Parathyroid adenoma (tissue), 2 donors: Measurements from ENCODE around the gene DUSP16.

ENCODE experiments used
- H2AFZ ChIP-seq: fragments of 300-600 bp; sonication (generic); one replicate; pipeline ENCODE4 v1.7.0; 2017; ENCODE audit warnings: antibody characterized with exemption, mild to moderate bottlenecking
- H3K27ac ChIP-seq: fragments of 300-600 bp; sonication (generic); one replicate; pipeline ENCODE4 v1.7.0; 2017
- H3K27me3 ChIP-seq: fragments of 300-600 bp; sonication (generic); one replicate; pipeline ENCODE4 v1.7.0; 2017; ENCODE audit warnings: low read length; ENCODE audit not compliant: control insufficient read depth, insufficient read depth
- H3K36me3 ChIP-seq: fragments of 300-600 bp; sonication (generic); one replicate; pipeline ENCODE4 v1.7.0; 2017; ENCODE audit warnings: low read length; ENCODE audit not compliant: control insufficient read depth, insufficient read depth
- H3K4me1 ChIP-seq: fragments of 300-600 bp; sonication (generic); one replicate; pipeline ENCODE4 v1.7.0; 2017; ENCODE audit warnings: control low read depth
- H3K4me2 ChIP-seq: fragments of 300-600 bp; sonication (generic); one replicate; pipeline ENCODE4 v1.7.0; 2017; ENCODE audit warnings: low read length
- H3K4me3 ChIP-seq: fragments of 300-600 bp; sonication (generic); one replicate; pipeline ENCODE4 v1.7.0; 2017; ENCODE audit warnings: low read depth, low read length
- H3K79me2 ChIP-seq: fragments of 300-600 bp; sonication (generic); one replicate; pipeline ENCODE4 v1.7.0; 2017; ENCODE audit warnings: control low read depth
- H3K9ac ChIP-seq: fragments of 300-600 bp; sonication (generic); one replicate; pipeline ENCODE4 v1.7.0; 2017; ENCODE audit warnings: mild to moderate bottlenecking
- H3K9me3 ChIP-seq: fragments of 300-600 bp; sonication (generic); one replicate; pipeline ENCODE4 v1.7.0; 2017; ENCODE audit warnings: low read length; ENCODE audit not compliant: control insufficient read depth
- TF ChIP-seq, protein P1 (sequence below): fragments of 300-600 bp; sonication (generic); IDR thresholded peaks from one replicate; pipeline ENCODE4 v1.7.0; 2017; ENCODE audit warnings: antibody characterized with exemption, mild to moderate bottlenecking
- donor health status: primary hyperparathyroidism.

Gene DUSP16

DNA sequence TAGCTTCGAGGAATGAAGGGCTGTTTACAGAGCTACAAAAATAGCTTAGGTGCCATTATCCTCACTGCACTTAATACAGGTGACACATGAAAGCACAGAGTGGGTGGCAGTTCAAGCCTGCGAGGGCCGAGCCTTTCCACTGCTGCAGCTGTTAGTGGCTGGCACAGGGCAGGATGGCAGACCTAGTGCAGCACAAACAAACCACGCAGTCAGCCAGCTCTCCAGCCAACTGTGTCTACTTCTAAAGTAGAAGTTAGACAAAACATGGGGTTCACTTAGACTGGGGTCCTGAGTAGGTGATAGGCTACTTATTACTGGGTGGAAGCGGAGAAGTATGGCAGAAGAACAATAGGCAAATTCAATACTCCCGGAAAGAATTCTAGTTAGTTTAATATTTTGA lies 95.4 kb downstream of the DUSP16 start:
- TF ChIP-seq, protein P1, sequence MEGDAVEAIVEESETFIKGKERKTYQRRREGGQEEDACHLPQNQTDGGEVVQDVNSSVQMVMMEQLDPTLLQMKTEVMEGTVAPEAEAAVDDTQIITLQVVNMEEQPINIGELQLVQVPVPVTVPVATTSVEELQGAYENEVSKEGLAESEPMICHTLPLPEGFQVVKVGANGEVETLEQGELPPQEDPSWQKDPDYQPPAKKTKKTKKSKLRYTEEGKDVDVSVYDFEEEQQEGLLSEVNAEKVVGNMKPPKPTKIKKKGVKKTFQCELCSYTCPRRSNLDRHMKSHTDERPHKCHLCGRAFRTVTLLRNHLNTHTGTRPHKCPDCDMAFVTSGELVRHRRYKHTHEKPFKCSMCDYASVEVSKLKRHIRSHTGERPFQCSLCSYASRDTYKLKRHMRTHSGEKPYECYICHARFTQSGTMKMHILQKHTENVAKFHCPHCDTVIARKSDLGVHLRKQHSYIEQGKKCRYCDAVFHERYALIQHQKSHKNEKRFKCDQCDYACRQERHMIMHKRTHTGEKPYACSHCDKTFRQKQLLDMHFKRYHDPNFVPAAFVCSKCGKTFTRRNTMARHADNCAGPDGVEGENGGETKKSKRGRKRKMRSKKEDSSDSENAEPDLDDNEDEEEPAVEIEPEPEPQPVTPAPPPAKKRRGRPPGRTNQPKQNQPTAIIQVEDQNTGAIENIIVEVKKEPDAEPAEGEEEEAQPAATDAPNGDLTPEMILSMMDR, result no peak
- Histone ChIP-seq H3K79me2 (peaks cover 3% of the 10 kb centered on the region), H3K4me2 (no peak overlapping the region), H3K9me3 (no peaks in the 10 kb centered on the region), H3K4me1 (peaks cover 3% of the 10 kb centered on the region), H3K36me3 (no peaks in the 10 kb centered on the region), H2AFZ (no peak overlapping the region), H3K4me3 (no peak overlapping the region), H3K27me3 (no peaks in the 10 kb centered on the region), H3K9ac (no peak overlapping the region), H3K27ac (no peak overlapping the region)

DNA sequence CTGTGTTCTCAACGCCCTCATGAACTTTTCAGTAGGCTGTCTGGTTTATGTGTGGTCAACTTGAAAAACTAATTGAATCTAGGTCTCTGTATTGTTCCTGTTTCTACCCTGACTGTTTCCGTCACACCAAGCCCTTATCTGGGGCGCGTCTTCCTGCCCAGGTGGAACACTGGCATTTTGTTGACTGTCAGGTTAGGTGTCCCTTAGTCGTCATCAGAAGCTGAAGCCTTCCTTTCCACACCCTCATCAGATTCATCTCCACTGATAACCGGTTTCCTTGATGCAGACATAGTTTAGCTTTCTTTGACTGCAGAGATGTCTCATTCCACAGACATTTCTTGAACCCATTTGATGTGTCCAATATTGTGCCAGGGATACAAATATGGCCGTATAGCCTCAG lies 96.5 kb downstream of the DUSP16 start:
- Histone ChIP-seq H2AFZ (no peak overlapping the region), H3K4me3 (no peak overlapping the region), H3K9me3 (no peaks in the 10 kb centered on the region), H3K79me2 (peaks cover 3% of the 10 kb centered on the region), H3K27ac (peak overlapping the region; percentile 29), H3K4me1 (peaks cover 3% of the 10 kb centered on the region), H3K4me2 (no peak overlapping the region), H3K27me3 (no peaks in the 10 kb centered on the region), H3K36me3 (no peaks in the 10 kb centered on the region), H3K9ac (no peak overlapping the region)
- TF ChIP-seq, protein P1, result no peak

DNA sequence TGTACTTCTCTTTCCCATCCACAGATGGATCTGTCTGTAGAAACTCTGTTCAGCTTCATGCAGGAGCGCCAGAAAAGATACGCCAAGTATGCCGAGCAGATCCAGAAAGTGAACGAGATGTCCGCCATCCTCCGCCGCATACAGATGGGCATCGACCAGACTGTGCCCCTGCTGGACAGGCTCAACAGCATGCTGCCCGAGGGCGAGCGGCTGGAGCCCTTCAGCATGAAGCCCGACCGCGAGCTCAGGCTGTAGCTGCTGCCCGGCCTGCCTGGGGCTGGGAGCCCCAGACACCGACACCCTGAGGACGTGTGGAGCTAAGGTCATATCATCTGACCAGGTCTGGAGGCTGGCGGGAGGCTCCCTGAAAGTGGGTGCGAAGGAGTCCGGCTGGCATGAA lies 97.1 kb downstream of the DUSP16 start:
- no peak overlapping the region for H3K4me3 ChIP-seq
- H3K9ac ChIP-seq, result no peak overlapping the region
- no peaks in the 10 kb centered on the region for H3K27me3 ChIP-seq
- H2AFZ ChIP-seq, result no peak overlapping the region
- H3K36me3 ChIP-seq, result no peaks in the 10 kb centered on the region
- H3K9me3 ChIP-seq, result no peaks in the 10 kb centered on the region
- H3K4me2 ChIP-seq, result no peak overlapping the region
- TF ChIP-seq, protein P1, result no peak
- H3K4me1 ChIP-seq, result peaks cover 3% of the 10 kb centered on the region
- peaks cover 3% of the 10 kb centered on the region for H3K79me2 ChIP-seq
- H3K27ac ChIP-seq, result peak overlapping the region; percentile 5

DNA sequence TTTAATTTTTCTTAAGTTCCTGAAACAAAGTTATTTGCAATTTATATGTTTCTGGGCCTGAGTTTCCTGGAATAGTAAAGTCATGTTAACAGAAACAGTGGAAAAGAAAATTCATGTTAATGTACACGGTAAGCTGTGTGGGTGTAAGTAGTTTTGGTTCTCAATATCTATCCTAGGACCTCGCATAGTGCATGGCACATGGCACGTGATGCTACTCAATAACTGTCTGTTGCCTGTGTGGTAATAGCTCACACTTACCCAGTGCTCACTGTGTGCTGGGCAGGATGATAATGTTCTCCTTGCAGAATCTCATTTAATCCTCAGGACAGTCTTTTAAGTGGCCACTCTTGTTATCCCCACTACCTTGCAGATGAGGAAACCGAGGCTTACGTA lies 100.7 kb downstream of the DUSP16 start:
- H3K4me3 ChIP-seq, result no peak overlapping the region
- no peaks in the 10 kb centered on the region for H3K36me3 ChIP-seq
- no peak overlapping the region for H3K27ac ChIP-seq
- H3K4me2 ChIP-seq, result no peak overlapping the region
- H2AFZ ChIP-seq, result no peak overlapping the region
- H3K79me2 ChIP-seq, result peaks cover 3% of the 10 kb centered on the region
- no peaks in the 10 kb centered on the region for H3K9me3 ChIP-seq
- H3K9ac ChIP-seq, result no peak overlapping the region
- no peaks in the 10 kb centered on the region for H3K27me3 ChIP-seq
- peaks cover 3% of the 10 kb centered on the region for H3K4me1 ChIP-seq
- TF ChIP-seq, protein P1, result no peak
